RWPE1 (cell line): ENCODE data around the gene NEURL1B.

Experiments used
- CTCF ChIA-PET: fragments of 350-600 bp; sonication (Branson Sonifier 250); formaldehyde crosslinking; extraction: SDS; loops from one replicate; lab custom pipeline; 2021; lab: Yijun Ruan, JAX
- POLR2A ChIA-PET: fragments of 400-600 bp; formaldehyde crosslinking; extraction: SDS; loops from one replicate; lab custom pipeline; 2020; ENCODE audit warnings: antibody characterized with exemption; ENCODE audit not compliant: low non-redundant PET; lab: Yijun Ruan, JAX
- DNase-seq: peaks from one replicate; pipeline ENCODE4 v3.0.0; 2012; ENCODE audit warnings: low spot score
- H3K27ac ChIP-seq: fragments of 450-650 bp; 2 replicates; pipeline ENCODE4 v1.5.1; 2017
- CTCF ChIP-seq: fragments of 450-650 bp; conservative IDR thresholded peaks from 2 replicates; pipeline ENCODE4 v1.5.1; 2017; ENCODE audit warnings: low read depth, mild to moderate bottlenecking

NEURL1B gene

DNA sequence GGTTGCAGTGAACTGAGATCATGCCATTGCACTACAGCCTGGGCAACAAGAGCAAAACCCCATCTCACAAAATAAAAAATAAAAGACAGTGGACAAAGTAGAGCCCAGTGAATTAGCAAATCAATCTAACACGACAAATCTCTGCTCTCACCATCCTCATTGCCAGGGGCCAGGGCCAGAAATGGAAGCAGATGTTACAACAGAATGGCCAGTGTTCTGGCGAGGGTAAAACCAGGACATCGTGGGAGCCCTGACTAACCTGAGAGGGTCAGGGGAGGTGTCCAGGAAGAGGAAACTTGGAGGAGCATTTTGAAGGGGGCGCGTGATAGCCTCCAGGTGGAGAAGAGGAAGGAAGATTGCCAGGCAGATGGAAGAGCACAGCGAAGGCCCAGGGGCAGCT is 58.4 kb downstream of the NEURL1B start:
- no peak overlapping the region for H3K27ac ChIP-seq
- no peak for TF ChIP-seq CTCF
- no peak for DNase-seq
- POLR2A ChIA-PET: no interaction called here
- CTCF ChIA-PET: interaction anchor here (1.0 to 4.7 kb wide), 3 partner anchors 220 to 233 kb away, joined by 3 to 63 read pairs (median 5); no protein-coding TSS in a partner anchor

GRCh38 chr5:172699999-172700364 is 58.9 kb downstream of the NEURL1B start:
- POLR2A ChIA-PET: no interaction called here

GRCh38 chr5:172700365-172701290 is 59.6 kb downstream of the NEURL1B start:
- no peak for DNase-seq
- ChIA-PET CTCF (interaction anchor here (1.1 kb wide), 1 partner anchor 222 kb away, joined by 5 read pairs; no protein-coding TSS in a partner anchor), POLR2A (no interaction called here)
- H3K27ac ChIP-seq: no peak overlapping the region
- no peak for TF ChIP-seq CTCF

More at GRCh38 chr5:172699999-172700364, 58.9 kb downstream of the NEURL1B start:
- CTCF ChIA-PET: interaction anchor here (1.1 kb wide), 1 partner anchor 221 kb away, joined by 5 read pairs; no protein-coding TSS in a partner anchor
- no peak for TF ChIP-seq CTCF
- no peak for DNase-seq
- no peak overlapping the region for H3K27ac ChIP-seq

DNA sequence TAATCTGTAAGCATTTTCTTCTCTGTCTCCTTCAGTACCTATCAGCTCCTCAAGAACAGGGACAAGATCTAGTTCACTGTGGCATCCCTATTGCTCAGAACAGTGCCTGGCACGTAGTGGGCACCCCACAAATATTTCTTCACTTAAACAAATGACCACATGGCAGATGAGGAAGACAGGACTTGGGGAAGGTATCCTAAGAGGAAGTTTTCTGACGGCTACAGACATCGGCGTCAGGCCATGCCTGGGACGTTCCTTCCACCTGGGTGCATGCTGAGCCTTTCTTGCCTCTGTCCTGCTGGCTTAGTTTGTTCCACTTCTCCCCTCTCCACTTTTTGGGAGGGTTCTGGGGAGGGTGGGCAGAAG is 60.2 kb downstream of the NEURL1B start:
- POLR2A ChIA-PET: no interaction called here
- no peak for TF ChIP-seq CTCF
- no peak overlapping the region for H3K27ac ChIP-seq

GRCh38 chr5:172703952-172704351 is 62.9 kb downstream of the NEURL1B start:
- ChIA-PET CTCF (interaction anchor here (0.7 to 1.1 kb wide), 3 partner anchors 9 to 531 kb away, joined by 3 to 4 read pairs (median 3); partner anchors contain the start of gene NKX2-5), POLR2A (no interaction called here)
- H3K27ac ChIP-seq: no peak overlapping the region
- TF ChIP-seq CTCF: no peak
- no peak for DNase-seq

More for the DNA sequence above, 60.2 kb downstream of the NEURL1B start:
- CTCF ChIA-PET: no interaction called here
- DNase-seq: no peak

GRCh38 chr5:172705576-172706084 is 64.6 kb downstream of the NEURL1B start:
- ChIA-PET POLR2A (no interaction called here), CTCF (interaction anchor here (0.6 to 3.6 kb wide), 6 partner anchors 8 to 589 kb away, joined by 3 to 36 read pairs (median 4); no protein-coding TSS in a partner anchor)
- TF ChIP-seq CTCF: no peak
- no peak overlapping the region for H3K27ac ChIP-seq
- no peak for DNase-seq
